ENCODE data around the gene TMCC3.

GRCh38 chr12:94667031-94667540 lies 16.7 kb upstream of the TMCC3 start:
- TF ChIP-seq EZH2 (IDR thresholded peaks at IDR 0.05; ENCODE audit: low read depth) (no peak), CTCF (conservative IDR thresholded peaks at IDR 0.05) (no peak)
